ENCODE data around the gene PPFIA1.
A peak's percentile ranks its signal among the peaks of the same experiment; 100 is the strongest.
"Not testable (repeated sequence)": the region's sequence is repeated elsewhere in the genome, so short reads cannot be mapped to it uniquely, and the experiment has no call there.

The PPFIA1 gene

GRCh38 chr11:70364745-70365543, 94.5 kb downstream of the PPFIA1 start:
- peak; percentile 91 for DNase-seq

DNA sequence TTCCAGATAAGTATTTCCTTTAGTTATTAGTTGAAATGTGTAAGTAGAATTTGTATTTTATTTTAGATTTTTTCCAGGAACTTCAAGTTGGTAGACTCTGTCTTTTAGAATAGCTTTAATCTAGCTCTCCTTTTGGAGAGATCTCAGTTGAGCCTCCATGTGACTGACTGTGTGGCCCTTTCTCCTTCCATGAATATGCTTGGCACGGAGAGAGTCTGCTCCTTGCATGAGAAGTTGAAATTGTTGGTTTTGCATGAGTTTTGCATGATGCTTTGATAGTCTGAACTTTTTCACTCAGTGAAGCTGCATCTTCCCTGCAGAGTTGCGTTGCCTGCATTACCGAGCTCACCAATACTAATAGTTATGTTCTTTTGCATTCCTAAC, 95.0 kb downstream of the PPFIA1 start:
- DNase-seq = no peak

- DNase-seq = no peak
Observed at GRCh38 chr11:70367071-70367470, 96.6 kb downstream of the PPFIA1 start.

- no peak for DNase-seq
Observed at GRCh38 chr11:70368961-70369360, 98.5 kb downstream of the PPFIA1 start.

GRCh38 chr11:70371241-70371640, 100.8 kb downstream of the PPFIA1 start:
- DNase-seq = no peak

DNA sequence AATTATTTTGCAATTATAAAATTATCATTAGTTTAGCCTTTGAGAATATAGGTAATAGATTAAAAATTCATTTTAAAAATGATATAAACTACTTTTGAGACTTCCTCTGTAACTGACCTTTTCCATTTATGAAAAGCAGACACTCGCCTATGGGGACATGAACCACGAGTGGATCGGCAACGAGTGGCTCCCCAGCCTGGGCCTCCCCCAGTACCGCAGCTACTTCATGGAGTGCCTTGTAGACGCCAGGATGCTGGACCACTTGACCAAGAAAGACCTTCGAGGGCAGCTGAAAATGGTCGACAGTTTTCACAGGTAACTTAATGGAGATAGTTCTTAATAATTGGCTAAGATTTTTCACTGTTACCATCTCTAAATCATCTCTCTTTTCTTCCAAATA, 101.6 kb downstream of the PPFIA1 start:
- no peak for DNase-seq

DNA sequence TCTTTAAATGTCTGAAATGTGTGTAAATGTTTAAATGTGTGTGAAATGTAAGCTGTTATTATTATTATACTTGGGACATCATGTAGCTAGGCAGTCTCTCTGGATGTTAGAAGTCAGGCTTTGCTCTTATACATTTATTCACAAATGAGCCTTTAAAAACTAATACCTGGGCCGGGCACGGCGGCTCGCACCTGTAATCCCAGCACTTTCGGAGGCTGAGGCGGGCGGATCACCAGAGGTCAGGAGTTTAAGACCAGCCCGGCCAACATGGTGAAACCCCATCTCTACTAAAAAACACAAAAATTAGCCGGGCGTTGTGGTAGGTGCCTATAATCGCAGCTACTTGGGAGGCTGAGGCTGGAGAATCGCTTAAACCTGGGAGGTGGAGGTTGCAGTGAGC, 106.1 kb downstream of the PPFIA1 start:
- no peak for DNase-seq

DNA sequence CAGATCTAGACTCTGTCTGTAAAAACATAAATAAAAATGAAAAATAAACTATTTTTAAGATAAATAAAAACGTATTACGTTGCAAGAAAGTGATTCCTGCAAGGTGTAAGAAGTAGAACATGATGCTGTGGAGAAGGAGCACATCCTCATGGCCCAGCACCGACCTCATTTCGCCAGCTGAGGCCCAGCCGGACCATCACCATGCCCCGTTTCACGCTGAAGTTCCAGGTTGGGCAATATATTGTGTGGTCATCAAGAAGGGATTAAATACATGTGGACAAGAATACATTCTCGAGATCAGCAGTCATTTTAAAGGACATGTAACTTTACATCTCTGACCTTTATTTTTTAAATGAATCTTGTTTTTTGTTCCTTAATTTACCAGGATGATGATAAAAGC, 107.2 kb downstream of the PPFIA1 start:
- DNase-seq = no peak

GRCh38 chr11:70378506-70379134, 108.1 kb downstream of the PPFIA1 start:
- no peak for DNase-seq

- DNase-seq = no peak
Observed at GRCh38 chr11:70381350-70381749, 110.9 kb downstream of the PPFIA1 start.

- no peak for DNase-seq
Observed at GRCh38 chr11:70381872-70382861, 111.7 kb downstream of the PPFIA1 start.

GRCh38 chr11:70383664-70384565, 113.4 kb downstream of the PPFIA1 start:
- no peak for DNase-seq

- no peak for DNase-seq
Observed at GRCh38 chr11:70384566-70385152, 114.2 kb downstream of the PPFIA1 start.

GRCh38 chr11:70387564-70387963, 117.1 kb downstream of the PPFIA1 start:
- DNase-seq = no peak

DNA sequence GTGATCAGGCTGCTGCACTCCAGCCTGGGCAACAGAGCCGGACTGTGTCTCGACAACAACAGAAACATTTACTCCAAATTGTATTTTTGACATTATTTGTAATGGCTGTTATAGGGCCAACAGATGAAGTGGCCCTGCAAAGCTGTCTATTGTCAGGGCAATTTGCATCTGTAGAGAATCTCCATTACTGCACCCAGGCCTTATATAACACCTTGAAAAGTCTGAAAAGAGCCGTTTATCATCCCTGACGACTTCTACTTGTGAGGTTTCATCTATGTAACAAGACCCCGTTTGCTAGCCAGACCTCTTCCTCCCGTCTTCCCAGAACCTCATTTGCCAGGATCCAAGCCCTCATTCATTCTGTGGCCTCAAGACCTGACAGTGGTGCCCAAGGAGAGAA, 118.7 kb downstream of the PPFIA1 start:
- DNase-seq = no peak

DNA sequence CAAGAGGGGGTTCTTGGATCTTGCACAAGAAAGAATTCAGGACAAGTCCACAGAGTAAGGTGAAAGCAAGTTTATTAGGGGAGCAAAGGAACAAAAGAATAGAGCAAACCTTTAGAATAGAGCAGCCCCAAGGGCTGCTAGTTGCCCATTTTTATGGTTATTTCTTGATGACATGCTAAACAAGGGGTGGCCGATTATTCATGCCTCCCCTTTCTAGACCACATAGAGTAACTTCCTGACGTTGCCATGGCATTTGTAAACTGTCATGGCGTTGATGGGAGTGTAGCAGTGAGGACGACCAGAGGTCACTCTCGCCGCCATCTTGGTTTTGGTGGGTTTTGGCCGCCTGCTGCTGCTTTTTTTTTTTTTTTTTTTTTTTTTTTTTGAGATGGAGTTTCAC, 120.4 kb downstream of the PPFIA1 start:
- DNase-seq = not testable (repeated sequence)

DNA sequence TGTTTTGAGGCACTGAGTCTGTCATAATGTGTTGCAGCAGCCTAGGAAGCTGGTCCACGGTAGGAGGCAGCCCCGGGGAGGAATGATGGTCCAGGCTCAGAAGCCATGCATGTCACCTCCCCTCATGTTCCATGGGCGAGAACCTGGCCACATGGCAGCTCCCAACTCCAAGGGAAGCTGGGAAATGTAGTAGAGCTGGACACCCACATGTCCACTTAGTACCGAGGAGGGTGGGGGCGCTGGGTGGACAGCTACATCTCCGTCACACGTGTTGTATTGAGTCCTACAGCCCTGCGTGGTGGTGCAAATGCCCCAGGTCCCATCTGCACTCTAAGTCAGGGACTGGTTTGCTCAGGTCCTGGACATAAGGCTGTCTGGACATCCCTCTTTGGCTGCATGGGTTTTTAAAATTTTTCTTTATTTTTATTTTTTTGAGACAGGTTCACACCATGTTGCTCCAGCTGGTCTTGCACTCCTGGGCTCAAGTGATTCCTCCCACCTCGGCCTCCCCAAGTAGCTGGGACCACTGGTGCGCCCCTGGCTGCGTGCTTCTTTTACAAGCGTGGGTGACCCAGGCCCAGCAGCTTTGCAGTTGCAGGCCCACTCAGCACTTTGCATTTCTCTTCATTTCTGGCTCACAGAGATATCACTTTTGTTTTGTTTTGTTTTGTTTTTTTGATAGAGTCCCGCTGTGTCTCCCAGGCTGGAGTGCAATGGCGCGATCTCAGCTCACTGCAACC, 123.9 kb downstream of the PPFIA1 start:
- no peak for DNase-seq

- peak; percentile 70 for DNase-seq
Observed at GRCh38 chr11:70397336-70397982, 127.0 kb downstream of the PPFIA1 start.

- DNase-seq = peak; percentile 76
Observed at GRCh38 chr11:70397983-70398833, 127.7 kb downstream of the PPFIA1 start, which contains the start of gene CTTN. TSS of gene CTTN (plus strand) at chr11:70398529. CDS start at chr11:70407298, 8,769 bp downstream.

Measured in hematopoietic multipotent progenitor cell treated with erythropoietin and hydrocortisone succinate and interleukin-3 and kit ligand, for 4 days (in vitro differentiated cells).